Measurements from ENCODE around the gene GPD1L.
"Not testable (repeated sequence)": the region's sequence is repeated elsewhere in the genome, so short reads cannot be mapped to it uniquely, and the experiment has no call there.

Gene GPD1L

DNA sequence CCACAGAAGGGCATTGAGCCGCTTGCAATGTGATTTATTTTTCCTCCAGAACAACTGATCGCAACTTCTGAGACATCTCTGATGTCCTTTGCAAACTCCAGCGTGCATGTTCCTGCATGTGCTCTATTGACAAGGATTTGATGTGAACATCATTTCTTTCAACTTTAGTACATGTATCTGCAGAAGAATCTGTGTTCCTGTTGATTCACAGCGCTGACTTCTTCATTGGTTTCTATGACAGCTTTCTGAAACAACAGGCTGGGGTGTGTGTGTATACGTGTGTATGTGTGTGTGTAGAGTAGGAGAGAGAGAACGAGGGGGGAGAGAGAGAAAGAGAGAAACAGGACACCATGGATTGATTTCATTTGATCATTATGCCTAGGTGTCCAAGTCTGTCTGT, 75.4 kb downstream of the GPD1L start:
- TF ChIP-seq, protein P1, sequence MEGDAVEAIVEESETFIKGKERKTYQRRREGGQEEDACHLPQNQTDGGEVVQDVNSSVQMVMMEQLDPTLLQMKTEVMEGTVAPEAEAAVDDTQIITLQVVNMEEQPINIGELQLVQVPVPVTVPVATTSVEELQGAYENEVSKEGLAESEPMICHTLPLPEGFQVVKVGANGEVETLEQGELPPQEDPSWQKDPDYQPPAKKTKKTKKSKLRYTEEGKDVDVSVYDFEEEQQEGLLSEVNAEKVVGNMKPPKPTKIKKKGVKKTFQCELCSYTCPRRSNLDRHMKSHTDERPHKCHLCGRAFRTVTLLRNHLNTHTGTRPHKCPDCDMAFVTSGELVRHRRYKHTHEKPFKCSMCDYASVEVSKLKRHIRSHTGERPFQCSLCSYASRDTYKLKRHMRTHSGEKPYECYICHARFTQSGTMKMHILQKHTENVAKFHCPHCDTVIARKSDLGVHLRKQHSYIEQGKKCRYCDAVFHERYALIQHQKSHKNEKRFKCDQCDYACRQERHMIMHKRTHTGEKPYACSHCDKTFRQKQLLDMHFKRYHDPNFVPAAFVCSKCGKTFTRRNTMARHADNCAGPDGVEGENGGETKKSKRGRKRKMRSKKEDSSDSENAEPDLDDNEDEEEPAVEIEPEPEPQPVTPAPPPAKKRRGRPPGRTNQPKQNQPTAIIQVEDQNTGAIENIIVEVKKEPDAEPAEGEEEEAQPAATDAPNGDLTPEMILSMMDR (IDR thresholded peaks at IDR 0.05; ENCODE audit: control insufficient read depth, insufficient read depth, low read depth, low read length, missing control alignments) = no peak
- DNase-seq (ENCODE audit: low read depth) = no peak
- H3K4me3 ChIP-seq (ENCODE audit: control insufficient read depth, low read depth, low read length) = no peak overlapping the region

DNA sequence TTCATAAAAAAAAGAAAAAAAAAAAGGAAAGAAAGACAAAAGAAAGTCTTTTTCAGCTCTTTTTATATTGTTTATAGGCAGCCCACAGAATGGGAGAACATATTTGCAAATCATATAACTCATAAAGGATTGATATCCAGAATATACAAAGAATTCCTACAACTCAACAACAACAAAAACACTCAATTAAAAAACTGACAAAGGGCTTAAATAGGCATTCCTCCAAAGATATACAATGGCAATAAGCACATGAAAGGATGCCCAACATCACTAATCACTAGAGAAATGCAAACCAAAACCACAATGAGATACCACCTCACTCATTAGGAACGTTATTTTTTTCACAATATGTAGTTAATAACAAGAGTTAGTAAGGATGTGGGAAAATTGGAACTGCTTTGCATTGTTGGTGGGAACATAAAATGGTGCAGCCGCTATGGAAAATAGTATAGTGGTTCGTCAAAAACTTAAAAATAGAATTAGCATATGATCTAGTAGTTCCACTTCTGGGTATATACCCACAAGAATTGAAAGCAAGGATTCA, 77.8 kb downstream of the GPD1L start:
- H3K4me3 ChIP-seq (ENCODE audit: control insufficient read depth, low read depth, low read length) = no peak overlapping the region
- TF ChIP-seq, protein P1 (IDR thresholded peaks at IDR 0.05; ENCODE audit: control insufficient read depth, insufficient read depth, low read depth, low read length, missing control alignments) = no peak
- DNase-seq (ENCODE audit: low read depth) = peak; percentile 59

DNA sequence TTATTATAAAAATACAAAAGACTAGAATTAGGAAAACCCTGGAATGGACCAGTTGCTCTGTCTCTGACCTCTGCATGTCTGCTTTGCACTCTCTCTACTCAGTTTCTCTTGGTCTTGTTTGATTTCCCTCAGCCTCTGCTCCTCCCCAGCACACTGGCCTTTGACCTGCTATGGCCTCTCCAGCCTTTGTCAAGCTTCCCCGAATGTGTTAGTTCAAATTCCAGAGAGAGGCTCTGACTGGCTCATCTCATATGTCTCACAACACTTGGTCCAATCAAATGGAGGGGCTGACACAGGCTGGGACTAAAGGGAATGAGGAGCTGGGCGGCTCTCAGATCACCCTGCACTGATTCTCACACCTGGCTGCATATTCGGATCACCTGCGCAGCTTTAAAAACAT, 79.7 kb downstream of the GPD1L start:
- TF ChIP-seq, protein P1 (IDR thresholded peaks at IDR 0.05; ENCODE audit: control insufficient read depth, insufficient read depth, low read depth, low read length, missing control alignments) = no peak
- H3K4me3 ChIP-seq (ENCODE audit: control insufficient read depth, low read depth, low read length) = no peak overlapping the region
- DNase-seq (ENCODE audit: low read depth) = no peak

DNA sequence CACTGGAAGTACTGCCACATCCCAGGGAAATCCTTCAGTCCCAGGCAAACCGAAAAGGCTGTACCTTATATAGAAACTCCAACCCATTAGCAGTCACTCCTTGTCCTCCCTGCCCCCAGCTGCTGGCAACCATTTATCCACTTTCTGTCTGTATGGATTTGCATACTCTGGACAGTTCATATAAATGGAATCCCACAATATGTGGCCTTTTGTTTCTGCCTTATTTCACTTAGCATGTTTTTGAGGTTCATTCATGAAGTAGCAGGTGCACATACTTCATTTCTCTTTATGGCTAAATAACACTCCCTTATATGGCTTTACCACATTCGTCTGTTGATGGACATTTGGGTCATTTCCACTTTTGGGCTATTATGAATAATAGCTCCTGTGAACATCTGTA, 80.5 kb downstream of the GPD1L start:
- DNase-seq (ENCODE audit: low read depth) = no peak
- TF ChIP-seq, protein P1 (IDR thresholded peaks at IDR 0.05; ENCODE audit: control insufficient read depth, insufficient read depth, low read depth, low read length, missing control alignments) = no peak
- H3K4me3 ChIP-seq (ENCODE audit: control insufficient read depth, low read depth, low read length) = no peak overlapping the region

DNA sequence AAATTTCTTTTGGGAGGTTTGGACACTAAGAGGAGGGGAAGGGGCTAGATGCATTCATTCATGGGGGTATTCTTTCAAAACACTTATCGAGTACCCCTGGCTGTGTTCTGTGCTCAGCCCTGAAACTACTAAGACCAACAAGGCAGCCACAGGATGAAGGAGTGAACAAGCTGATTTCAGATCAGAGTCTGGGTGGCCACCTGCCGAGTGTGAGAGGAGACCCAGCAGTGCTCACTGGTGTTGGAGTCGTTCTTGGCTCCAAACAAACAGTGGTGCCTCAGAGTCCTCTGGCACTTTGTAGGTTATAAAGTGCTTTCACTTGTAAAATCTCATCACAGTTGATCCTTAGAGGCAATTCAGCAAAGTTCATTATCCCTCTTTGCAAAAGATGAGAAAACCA, 83.3 kb downstream of the GPD1L start:
- no peak overlapping the region for H3K4me3 ChIP-seq (ENCODE audit: control insufficient read depth, low read depth, low read length)
- no peak for DNase-seq (ENCODE audit: low read depth)
- TF ChIP-seq, protein P1 (IDR thresholded peaks at IDR 0.05; ENCODE audit: control insufficient read depth, insufficient read depth, low read depth, low read length, missing control alignments) = no peak

DNA sequence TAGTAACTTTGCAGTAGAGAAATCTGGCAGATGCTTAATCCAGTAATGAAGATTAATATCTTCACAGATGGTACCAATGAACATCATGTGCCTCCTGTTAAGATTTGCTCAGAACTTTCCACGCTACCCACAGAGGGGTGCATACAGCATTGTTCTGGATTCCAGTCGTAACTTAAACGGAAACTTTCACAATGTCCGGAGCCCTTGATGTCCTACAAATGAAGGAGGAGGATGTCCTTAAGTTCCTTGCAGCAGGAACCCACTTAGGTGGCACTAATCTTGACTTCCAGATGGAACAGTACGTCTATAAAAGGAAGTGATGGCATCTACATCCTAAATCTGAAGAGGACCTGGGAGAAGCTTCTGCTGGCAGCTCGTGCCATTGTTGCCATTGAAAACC, 84.1 kb downstream of the GPD1L start:
- not testable (repeated sequence) for H3K4me3 ChIP-seq (ENCODE audit: control insufficient read depth, low read depth, low read length); DNase-seq (ENCODE audit: low read depth)

DNA sequence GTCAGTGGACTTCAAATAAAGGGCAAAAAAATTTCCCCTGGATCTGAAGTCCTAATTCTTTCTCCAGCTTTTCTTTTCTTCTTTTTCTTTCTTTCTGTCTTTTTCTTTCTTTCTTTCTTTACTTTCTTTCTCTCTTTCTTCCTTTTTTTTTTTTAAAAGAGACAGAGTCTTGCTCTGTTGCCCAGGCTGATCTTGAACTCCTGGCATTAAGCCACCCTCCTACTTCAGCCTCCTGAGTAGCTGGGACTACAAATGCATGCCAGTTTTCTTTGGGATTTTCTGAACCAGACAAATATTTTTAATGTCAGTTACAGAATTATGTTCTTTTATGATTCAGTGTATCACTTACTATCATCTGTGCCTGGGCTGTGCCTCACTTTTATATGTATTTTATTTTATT, 86.7 kb downstream of the GPD1L start:
- H3K4me3 ChIP-seq (ENCODE audit: control insufficient read depth, low read depth, low read length) = no peak overlapping the region
- no peak for DNase-seq (ENCODE audit: low read depth)
- TF ChIP-seq, protein P1 (IDR thresholded peaks at IDR 0.05; ENCODE audit: control insufficient read depth, insufficient read depth, low read depth, low read length, missing control alignments) = no peak

All from AG09309 (cell line).